GM12878 (cell line): ENCODE data around the gene RNASEH2A. TPM values are rescaled to one million over a fixed set of nuclear protein-coding genes. Genes with fewer than 3 reads are reported as not detected.

Experiments used
- ATAC-seq: fragments of 200-7000 bp; cut with Tn5 transposase; 3 replicates; pipeline ENCODE4 v1.9.1; 2020; ENCODE audit warnings: mild to moderate bottlenecking, moderate library complexity
- BruUV-seq: library from RNA; stranded (reverse); fragments of 400-500 nt; replicated peaks from 2 replicates; lab custom pipeline; 2021; lab: Mats Ljungman, UMichigan
- CTCF ChIA-PET: fragments of 300-600 bp; sonication (Branson Sonifier 250); formaldehyde crosslinking; extraction: SDS; loops from one replicate; lab custom pipeline; 2021; ENCODE audit warnings: inconsistent platforms; lab: Yijun Ruan, JAX
- POLR2A ChIA-PET: fragments of 350-600 bp; formaldehyde crosslinking; extraction: SDS; loops from one replicate; lab custom pipeline; 2021; ENCODE audit warnings: inconsistent platforms; lab: Charles Lee
- RAD21 ChIA-PET: fragments of 300-600 bp; sonication (Branson Sonifier 250); formaldehyde crosslinking; loops from one replicate; lab custom pipeline; 2023; ENCODE audit warnings: antibody characterized with exemption; ENCODE audit not compliant: unreplicated experiment; lab: Charles Lee
- SMC1A ChIA-PET: fragments of 300-600 bp; sonication (Branson Sonifier 250); formaldehyde crosslinking; loops from one replicate; lab custom pipeline; 2023; ENCODE audit not compliant: unreplicated experiment, uncharacterized antibody; lab: Charles Lee
- DNase-seq: peaks from one replicate; pipeline ENCODE4 v3.0.0-alpha.2; 2011; ENCODE audit warnings: low read depth, low spot score
- FAIRE-seq: peaks from 3 replicates; lab custom pipeline; 2011; peaks lifted over from hg19 to GRCh38; lab: Jason Lieb, UNC
- H2AFZ ChIP-seq: 2 replicates; pipeline ENCODE4 v1.6.0; 2011; ENCODE audit warnings: low read depth, low read length, control low read depth; ENCODE audit not compliant: control insufficient read depth
- H3K27ac ChIP-seq: 2 replicates; pipeline ENCODE4 v1.5.1; 2011; ENCODE audit warnings: control low read depth; ENCODE audit not compliant: control insufficient read depth, insufficient read depth
- H3K27me3 ChIP-seq, 2 experiments: replicated peaks in 1 of 2; 2 replicates each; pipeline versions ENCODE4 v1.6.0 to v1.6.1; 2011; ENCODE audit warnings: low read length in 1 of 2; ENCODE audit not compliant: control insufficient read depth in 2 of 2, insufficient read depth in 2 of 2
- H3K36me3 ChIP-seq, 2 experiments: 2 replicates each; pipeline ENCODE4 v1.5.1; 2011; ENCODE audit warnings: low read length in 1 of 2; ENCODE audit not compliant: control insufficient read depth in 2 of 2, insufficient read depth in 2 of 2
- H3K4me1 ChIP-seq: 2 replicates; pipeline ENCODE4 v1.6.1; 2011; ENCODE audit warnings: mild to moderate bottlenecking, low read length, moderate library complexity, mixed read lengths; ENCODE audit not compliant: control insufficient read depth, insufficient read depth
- H3K4me2 ChIP-seq: 2 replicates; pipeline ENCODE4 v1.6.0; 2011; ENCODE audit warnings: control low read depth; ENCODE audit not compliant: control insufficient read depth, insufficient read depth
- H3K4me3 ChIP-seq: fragments of 200-600 bp; sonication (generic); 2 replicates; pipeline ENCODE4 v1.5.1; 2016
- H3K79me2 ChIP-seq: 2 replicates; pipeline ENCODE4 v1.6.0; 2011; ENCODE audit warnings: low read length; ENCODE audit not compliant: control insufficient read depth, insufficient read depth
- H3K9ac ChIP-seq: 2 replicates; pipeline ENCODE4 v1.8.0; 2011; ENCODE audit warnings: low read length, control low read depth, mixed read lengths; ENCODE audit not compliant: control insufficient read depth, insufficient read depth
- H3K9me3 ChIP-seq: replicated peaks from 3 replicates; pipeline ENCODE4 v1.5.1; 2011; ENCODE audit warnings: mild to moderate bottlenecking, low read length; ENCODE audit not compliant: control insufficient read depth, insufficient read depth
- H4K20me1 ChIP-seq: 2 replicates; pipeline ENCODE4 v1.6.0; 2011; ENCODE audit not compliant: control insufficient read depth, insufficient read depth
- FOXM1 ChIP-seq: IDR thresholded peaks from 2 replicates; pipeline ENCODE4 v1.6.1; 2012; ENCODE audit warnings: low read depth, mild to moderate bottlenecking, inconsistent platforms, low read length, moderate library complexity
- NFYA ChIP-seq: IDR thresholded peaks from 2 replicates; pipeline ENCODE4 v1.6.1; 2011; ENCODE audit warnings: low read depth, mild to moderate bottlenecking, low read length, improper control_type of control experiment, borderline replicate concordance
- RBBP5 ChIP-seq: fragments of 200-600 bp; sonication (generic); conservative IDR thresholded peaks from 2 replicates; pipeline ENCODE4 v1.6.1; 2016
- ZBTB33 ChIP-seq: fragments of 450-650 bp; IDR thresholded peaks from 2 replicates; pipeline ENCODE4 v1.6.1; 2017; ENCODE audit warnings: mild to moderate bottlenecking
- ZNF207 ChIP-seq: fragments of 450-650 bp; IDR thresholded peaks from 2 replicates; pipeline ENCODE4 v1.6.1; 2014; ENCODE audit warnings: antibody characterized with exemption, mild to moderate bottlenecking, borderline replicate concordance
- ZNF24 ChIP-seq: fragments of 450-650 bp; IDR thresholded peaks from 2 replicates; pipeline ENCODE4 v1.6.1; 2017; ENCODE audit warnings: antibody characterized with exemption, mild to moderate bottlenecking
- ZNF622 ChIP-seq: fragments of 450-650 bp; IDR thresholded peaks from 2 replicates; pipeline ENCODE4 v1.6.1; 2017; ENCODE audit warnings: mild to moderate bottlenecking, inconsistent platforms
- ZNF687 ChIP-seq: fragments of 450-650 bp; IDR thresholded peaks from 2 replicates; pipeline ENCODE4 v1.6.1; 2017; ENCODE audit warnings: mild to moderate bottlenecking, moderate library complexity
- WGBS: methylation state at CpG from one replicate; pipeline ENCODE4 v1.1.6; 2016; ENCODE audit warnings: low lambda C conversion rate; ENCODE audit not compliant: insufficient replicate concordance, insufficient coverage; ENCODE audit errors: missing lambda C conversion rate; 5-methylcytosine and 5-hydroxymethylcytosine counted together
- in situ Hi-C: fragments of 300-500 bp; cut with MboI; formaldehyde crosslinking; loops from 9 replicates; pipeline ENCODE4 v1.14.3; 2018; ENCODE audit warnings: mixed read lengths
- intact Hi-C: fragments of 100-400 bp; cut with micrococcal nuclease; formaldehyde crosslinking; loops from one replicate; pipeline ENCODE4 v1.14.2; 2022; ENCODE audit not compliant: unreplicated experiment
- polyA plus RNA-seq, 11 experiments: library from polyadenylated mRNA; depleted of rRNA in 4 of 11; unstranded in 6 of 11; stranded (reverse) in 5 of 11; fragments of >200 nt; fragmentation: Nextera tagmentation in 4 of 11; fragmentation: Illumina TruSeq in 1 of 11; extraction: Ambion mirVana in 4 of 11; extraction: Trizol in 1 of 11; gene quantifications; 1 replicate in 1 of 11; 2 replicates in 10 of 11; pipeline versions ENCODE4 v1.2.1 to v1.2.3, GENCODE V29; 2011 to 2016; ENCODE audit warnings: inconsistent platforms in 2 of 11, missing spikeins in 2 of 11, low read depth in 1 of 11
- total RNA-seq, 4 experiments: library from RNA; depleted of rRNA in 3 of 4; stranded (reverse); fragments of >200 nt in 3 of 4; fragmentation: Illumina TruSeq in 1 of 4; extraction: Trizol in 1 of 4; gene quantifications; 2 replicates each; pipeline versions ENCODE4 v1.2.1 to v1.2.3, GENCODE V29; 2013 to 2021

RNASEH2A gene
- total and polyA plus RNA-seq, 10 of the 15 experiments (the other 5 are each of a cell fraction or from before 2014, with no cell fraction given), result 17.4 to 103 (median 40.4) TPM

GRCh38 chr19:12767150-12767549, 39.2 kb upstream of the RNASEH2A start:
- H3K27ac ChIP-seq, result no peak overlapping the region
- no peak overlapping the region for H3K9ac ChIP-seq
- no peaks in the 10 kb centered on the region for H4K20me1 ChIP-seq
- no TSS peak for BruUV-seq
- no peaks in the 10 kb centered on the region; the same call in 1 of the 2 replicates for H3K4me1 ChIP-seq
- H3K27me3 ChIP-seq, result no peaks in the 10 kb centered on the region; a peak in 1 of 4 replicates
- intact Hi-C loops, result no loop called here
- TF ChIP-seq ZNF24 (no peak), NFYA (no peak), ZNF622 (no peak), FOXM1 (no peak), ZNF687 (no peak), ZNF207 (no peak), ZBTB33 (no peak), RBBP5 (no peak)
- ChIA-PET POLR2A (interaction anchor here (0.8 to 1.3 kb wide), 2 partner anchors 29 to 34 kb away, joined by 3 to 5 read pairs; no protein-coding TSS in a partner anchor), RAD21 (interaction anchor here (1.1 to 9.0 kb wide), 6 partner anchors 11 to 198 kb away, joined by 3 to 76 read pairs (median 14); no protein-coding TSS in a partner anchor), SMC1A (interaction anchor here (0.6 to 4.6 kb wide), 7 partner anchors 10 to 80 kb away, joined by 3 to 61 read pairs (median 5); no protein-coding TSS in a partner anchor), CTCF (interaction anchor here (1.3 to 17.0 kb wide), 6 partner anchors 7 to 100 kb away, joined by 3 to 426 read pairs (median 28); partner anchors contain the start of genes JUNB, PRDX2 and THSD8)
- FAIRE-seq, result no peak
- WGBS, result 100% methylated on average over 8 of the region's 11 CpGs
- no peaks in the 10 kb centered on the region for H3K79me2 ChIP-seq
- H3K4me2 ChIP-seq, result no peak overlapping the region
- H2AFZ ChIP-seq, result no peak overlapping the region
- no peaks in the 10 kb centered on the region for H3K9me3 ChIP-seq
- no peaks in the 10 kb centered on the region for H3K36me3 ChIP-seq
- no peak overlapping the region for H3K4me3 ChIP-seq
- DNase-seq, result no peak
- no peak for ATAC-seq
- in situ Hi-C loops, result loop anchor here (5.0 kb wide), 1 partner anchor 80 kb away; no protein-coding TSS in a partner anchor
